ENCODE data around the gene TRIM25. TPM values are rescaled to one million over a fixed set of nuclear protein-coding genes. Genes with fewer than 3 reads are reported as not detected.

Gene TRIM25
- polyA plus RNA-seq, 1 of the 3 experiments (the other 2 are of a cell fraction) = 17.1 TPM

DNA sequence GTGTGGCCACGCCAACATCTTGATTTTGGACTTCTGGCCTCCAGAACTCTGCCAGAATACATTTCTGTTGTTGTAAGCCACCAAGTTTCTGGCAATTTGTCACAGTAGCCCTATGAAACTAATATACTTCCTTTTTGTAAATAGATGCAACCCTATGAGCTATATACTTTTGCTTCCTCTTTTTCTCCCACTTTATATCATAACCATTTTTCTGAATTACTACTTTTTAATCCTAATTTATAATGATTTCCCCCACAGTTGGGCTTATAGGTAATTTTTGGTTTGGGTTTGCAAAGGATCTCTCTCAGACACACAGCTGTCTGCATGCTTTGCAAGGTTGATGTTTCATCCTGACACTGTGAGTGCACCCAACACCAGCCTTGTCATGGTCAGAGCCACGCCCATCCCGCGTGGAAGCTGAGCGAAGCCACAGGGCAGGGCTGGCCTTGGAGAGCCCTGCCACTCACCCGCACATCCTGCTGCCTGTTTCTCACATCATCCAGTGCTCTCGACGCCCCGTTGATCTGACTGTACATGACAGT is 5.8 kb downstream of the TRIM25 start (continued):
- TF ChIP-seq FOXM1 (IDR thresholded peaks at IDR 0.05; ENCODE audit: low read depth) (no peak), ELF1 (IDR thresholded peaks at IDR 0.05) (no peak), YY1 (IDR thresholded peaks at IDR 0.05; ENCODE audit: low read depth) (no peak)
- TF ChIP-seq, protein P1, sequence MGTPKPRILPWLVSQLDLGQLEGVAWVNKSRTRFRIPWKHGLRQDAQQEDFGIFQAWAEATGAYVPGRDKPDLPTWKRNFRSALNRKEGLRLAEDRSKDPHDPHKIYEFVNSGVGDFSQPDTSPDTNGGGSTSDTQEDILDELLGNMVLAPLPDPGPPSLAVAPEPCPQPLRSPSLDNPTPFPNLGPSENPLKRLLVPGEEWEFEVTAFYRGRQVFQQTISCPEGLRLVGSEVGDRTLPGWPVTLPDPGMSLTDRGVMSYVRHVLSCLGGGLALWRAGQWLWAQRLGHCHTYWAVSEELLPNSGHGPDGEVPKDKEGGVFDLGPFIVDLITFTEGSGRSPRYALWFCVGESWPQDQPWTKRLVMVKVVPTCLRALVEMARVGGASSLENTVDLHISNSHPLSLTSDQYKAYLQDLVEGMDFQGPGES (IDR thresholded peaks at IDR 0.05; ENCODE audit: low read depth, low read length) = no peak

DNA sequence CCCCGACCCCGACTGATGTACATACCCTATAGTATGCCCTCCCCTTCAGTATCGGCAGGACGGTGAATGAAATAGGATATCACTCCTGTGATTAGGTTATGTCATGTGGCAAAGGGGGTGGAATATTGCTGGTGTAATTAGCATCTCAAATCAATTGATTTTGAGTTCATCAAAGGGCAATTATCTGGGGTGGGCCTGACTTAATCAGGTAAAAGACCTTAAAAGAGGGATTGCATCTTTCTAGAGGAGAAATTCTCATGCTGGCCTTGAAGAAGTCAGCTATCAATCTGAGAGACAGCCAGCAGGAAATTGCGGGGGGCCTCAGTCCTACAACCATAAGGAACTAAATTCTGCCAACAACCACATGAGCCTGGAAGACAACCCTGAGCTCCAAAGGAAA is 10.3 kb downstream of the TRIM25 start:
- no peak overlapping the region for H3K4me2 ChIP-seq
- no peak overlapping the region for H3K27ac ChIP-seq (ENCODE audit: low read depth in 2 of 2, low read length in 1 of 2)
- DNase-seq = no peak
- no peaks in the 10 kb centered on the region for H3F3A ChIP-seq (replicated peaks; ENCODE audit: insufficient read depth)
- H3K36me3 ChIP-seq (replicated peaks in 1 of 2; ENCODE audit: control insufficient read depth in 1 of 2, insufficient read depth in 2 of 2, low read length in 1 of 2) = peaks cover 43 to 54% of the 10 kb centered on the region in 2 experiments
- H2AFZ ChIP-seq (ENCODE audit: low read depth) = no peak overlapping the region
- H3K4me3 ChIP-seq (ENCODE audit: low read depth in 2 of 2, low read length in 1 of 2) = no peak overlapping the region
- peaks cover 0 to 9% of the 10 kb centered on the region in 2 experiments; a peak in 2 of 4 replicates for H3K4me1 ChIP-seq (ENCODE audit: control insufficient read depth in 1 of 2, insufficient read depth in 2 of 2, low read depth in 1 of 2, low read length in 1 of 2)
- ChIA-PET POLR2A (no interaction called here), CTCF (interaction anchor here (1.3 to 3.4 kb wide), 3 partner anchors 8 to 84 kb away, joined by 3 to 13 read pairs (median 9); partner anchors contain the start of gene TRIM25)
- no peaks in the 10 kb centered on the region for H4K20me1 ChIP-seq (ENCODE audit: insufficient read depth)
- no peaks in the 10 kb centered on the region for H3K79me2 ChIP-seq (ENCODE audit: insufficient read depth)
- H3K9me3 ChIP-seq = no peaks in the 10 kb centered on the region
- no peak overlapping the region for H3K9ac ChIP-seq
- no peaks in the 10 kb centered on the region for H3K9me2 ChIP-seq
- WGBS (ENCODE audit: low lambda C conversion rate) = 94% methylated on average over 5 of the region's 5 CpGs
- TF ChIP-seq SIN3A (IDR thresholded peaks at IDR 0.05; ENCODE audit: borderline replicate concordance, low read depth, low read length) = no peak
- TF ChIP-seq FOSL2 (IDR thresholded peaks at IDR 0.05; ENCODE audit: borderline replicate concordance, low read depth) = no peak
- no peak for TF ChIP-seq POLR2AphosphoS5 (IDR thresholded peaks at IDR 0.05; ENCODE audit: low read depth, low read length)
- no peak for TF ChIP-seq TCF12 (IDR thresholded peaks at IDR 0.05)
- TF ChIP-seq, protein P2, sequence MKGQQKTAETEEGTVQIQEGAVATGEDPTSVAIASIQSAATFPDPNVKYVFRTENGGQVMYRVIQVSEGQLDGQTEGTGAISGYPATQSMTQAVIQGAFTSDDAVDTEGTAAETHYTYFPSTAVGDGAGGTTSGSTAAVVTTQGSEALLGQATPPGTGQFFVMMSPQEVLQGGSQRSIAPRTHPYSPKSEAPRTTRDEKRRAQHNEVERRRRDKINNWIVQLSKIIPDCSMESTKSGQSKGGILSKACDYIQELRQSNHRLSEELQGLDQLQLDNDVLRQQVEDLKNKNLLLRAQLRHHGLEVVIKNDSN (IDR thresholded peaks at IDR 0.05; ENCODE audit: borderline replicate concordance, low read depth) = no peak
- TF ChIP-seq, protein P3, sequence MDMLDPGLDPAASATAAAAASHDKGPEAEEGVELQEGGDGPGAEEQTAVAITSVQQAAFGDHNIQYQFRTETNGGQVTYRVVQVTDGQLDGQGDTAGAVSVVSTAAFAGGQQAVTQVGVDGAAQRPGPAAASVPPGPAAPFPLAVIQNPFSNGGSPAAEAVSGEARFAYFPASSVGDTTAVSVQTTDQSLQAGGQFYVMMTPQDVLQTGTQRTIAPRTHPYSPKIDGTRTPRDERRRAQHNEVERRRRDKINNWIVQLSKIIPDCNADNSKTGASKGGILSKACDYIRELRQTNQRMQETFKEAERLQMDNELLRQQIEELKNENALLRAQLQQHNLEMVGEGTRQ (IDR thresholded peaks at IDR 0.05; ENCODE audit: borderline replicate concordance, low read depth, low read length) = no peak
- TF ChIP-seq SMC3 (IDR thresholded peaks at IDR 0.05; ENCODE audit: low read depth, low read length) = no peak
- no peak for TF ChIP-seq MEF2A (IDR thresholded peaks at IDR 0.05; ENCODE audit: borderline replicate concordance, low read depth)
- no peak for TF ChIP-seq FOXJ3 (CRISPR knock-in tag; IDR thresholded peaks at IDR 0.05)
- TF ChIP-seq RAD21 (IDR thresholded peaks at IDR 0.05; ENCODE audit: low read length) = no peak
- no peak for TF ChIP-seq EP300 (IDR thresholded peaks at IDR 0.05; ENCODE audit: borderline replicate concordance in 1 of 2, low read depth in 1 of 2, low read length in 1 of 2)
- TF ChIP-seq EZH2phosphoT487 (IDR thresholded peaks at IDR 0.05; ENCODE audit: borderline replicate concordance, low read depth) = no peak
- TF ChIP-seq JUND (IDR thresholded peaks at IDR 0.05) = no peak
- TF ChIP-seq, protein P4, sequence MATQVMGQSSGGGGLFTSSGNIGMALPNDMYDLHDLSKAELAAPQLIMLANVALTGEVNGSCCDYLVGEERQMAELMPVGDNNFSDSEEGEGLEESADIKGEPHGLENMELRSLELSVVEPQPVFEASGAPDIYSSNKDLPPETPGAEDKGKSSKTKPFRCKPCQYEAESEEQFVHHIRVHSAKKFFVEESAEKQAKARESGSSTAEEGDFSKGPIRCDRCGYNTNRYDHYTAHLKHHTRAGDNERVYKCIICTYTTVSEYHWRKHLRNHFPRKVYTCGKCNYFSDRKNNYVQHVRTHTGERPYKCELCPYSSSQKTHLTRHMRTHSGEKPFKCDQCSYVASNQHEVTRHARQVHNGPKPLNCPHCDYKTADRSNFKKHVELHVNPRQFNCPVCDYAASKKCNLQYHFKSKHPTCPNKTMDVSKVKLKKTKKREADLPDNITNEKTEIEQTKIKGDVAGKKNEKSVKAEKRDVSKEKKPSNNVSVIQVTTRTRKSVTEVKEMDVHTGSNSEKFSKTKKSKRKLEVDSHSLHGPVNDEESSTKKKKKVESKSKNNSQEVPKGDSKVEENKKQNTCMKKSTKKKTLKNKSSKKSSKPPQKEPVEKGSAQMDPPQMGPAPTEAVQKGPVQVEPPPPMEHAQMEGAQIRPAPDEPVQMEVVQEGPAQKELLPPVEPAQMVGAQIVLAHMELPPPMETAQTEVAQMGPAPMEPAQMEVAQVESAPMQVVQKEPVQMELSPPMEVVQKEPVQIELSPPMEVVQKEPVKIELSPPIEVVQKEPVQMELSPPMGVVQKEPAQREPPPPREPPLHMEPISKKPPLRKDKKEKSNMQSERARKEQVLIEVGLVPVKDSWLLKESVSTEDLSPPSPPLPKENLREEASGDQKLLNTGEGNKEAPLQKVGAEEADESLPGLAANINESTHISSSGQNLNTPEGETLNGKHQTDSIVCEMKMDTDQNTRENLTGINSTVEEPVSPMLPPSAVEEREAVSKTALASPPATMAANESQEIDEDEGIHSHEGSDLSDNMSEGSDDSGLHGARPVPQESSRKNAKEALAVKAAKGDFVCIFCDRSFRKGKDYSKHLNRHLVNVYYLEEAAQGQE (IDR thresholded peaks at IDR 0.05; ENCODE audit: low read depth, low read length) = no peak
- no peak for TF ChIP-seq RFX5 (IDR thresholded peaks at IDR 0.05; ENCODE audit: low read length)
- TF ChIP-seq NFIC (IDR thresholded peaks at IDR 0.05; ENCODE audit: borderline replicate concordance) = no peak
- H3K27me3 ChIP-seq (ENCODE audit: insufficient read depth) = no peaks in the 10 kb centered on the region
